ENCODE measurements around the gene TMEM86A. TPM values are rescaled to one million over a fixed set of nuclear protein-coding genes. Genes with fewer than 3 reads are reported as not detected.
A peak's percentile ranks its signal among the peaks of the same experiment; 100 is the strongest.

TMEM86A gene
- total and polyA plus RNA-seq, 2 of the 13 experiments (the other 11 are each of a cell fraction or from before 2014, with no cell fraction given), result 0.03 to 0.07 TPM

DNA sequence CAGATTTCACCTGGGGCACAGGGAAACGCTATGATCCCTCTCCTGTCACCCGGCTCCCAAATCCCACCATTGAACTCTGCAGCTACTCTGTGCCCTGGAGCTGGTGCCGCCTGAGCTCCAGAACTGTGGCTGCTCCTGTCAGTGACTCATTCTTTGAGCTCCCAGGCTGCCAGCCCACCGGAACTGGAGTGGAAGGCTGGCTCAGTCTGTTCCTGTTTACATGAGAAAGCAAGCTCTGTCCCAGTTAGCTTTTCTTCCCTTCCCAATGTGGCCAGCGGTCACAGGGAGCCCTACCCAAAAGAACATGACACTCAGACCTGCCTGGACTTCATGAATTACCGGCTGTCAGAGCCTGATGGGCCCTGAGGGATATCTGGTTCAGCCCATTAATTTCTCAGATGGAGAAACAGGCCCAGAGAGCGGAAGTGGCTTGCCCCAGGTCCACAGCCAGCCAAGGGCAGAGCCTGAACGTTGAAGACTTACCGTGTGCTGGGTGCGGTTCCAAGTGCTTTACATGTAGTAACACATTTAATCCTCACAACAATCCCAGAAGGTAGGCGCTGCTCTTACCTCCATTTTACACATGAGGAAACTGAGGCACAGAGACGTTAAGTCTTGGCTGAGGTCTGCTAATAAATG is 51.2 kb downstream of the TMEM86A start:
- Histone ChIP-seq H2AFZ (ENCODE audit: low read length) (no peak overlapping the region), H3K4me3 (replicated peaks in 1 of 3; ENCODE audit: insufficient read depth in 1 of 3, low read depth in 2 of 3, low read length in 3 of 3) (peak overlapping the region in 1 of 3 experiments; percentile 15; a peak in 1 of 6 replicates), H3K9me3 (ENCODE audit: low read length) (no peaks in the 10 kb centered on the region), H3K4me1 (ENCODE audit: insufficient read depth, low read length) (peaks cover 12% of the 10 kb centered on the region), H3K79me2 (ENCODE audit: insufficient read depth, low read length) (no peaks in the 10 kb centered on the region), H3K27ac (ENCODE audit: extremely low read length, insufficient read depth, low read length) (no peak overlapping the region), H3K9ac (ENCODE audit: insufficient read depth, low read depth, low read length) (no peak overlapping the region), H3K36me3 (replicated peaks in 1 of 2; ENCODE audit: control insufficient read depth in 1 of 2, insufficient read depth in 2 of 2, low read length in 2 of 2) (no peaks in the 10 kb centered on the region), H3K27me3 (ENCODE audit: control insufficient read depth in 1 of 2, insufficient read depth in 2 of 2, low read length in 2 of 2) (peaks cover 4 to 33% of the 10 kb centered on the region in 2 experiments; a peak in 4 of 5 replicates), H4K20me1 (ENCODE audit: insufficient read depth, low read length) (no peaks in the 10 kb centered on the region), H3K4me2 (ENCODE audit: low read depth, low read length) (peak overlapping the region; percentile 55)
- ChIA-PET POLR2A (no interaction called here), CTCF (ENCODE audit: low intra/inter-chr PET ratio, low total read pairs) (no interaction called here)
- ATAC-seq (peak; percentile 89), DNase-seq (ENCODE audit: low spot score) (peak; percentile 25), FAIRE-seq (no peak)
- in situ Hi-C loops (cut with HindIII; ENCODE audit: extremely low pct_ligation_motif_present, low pct_unique_long_range_greater_than_20kb), result no loop called here
- BruUV-seq (replicated peaks), result no TSS peak
- WGBS (ENCODE audit: low lambda C conversion rate), result 41% methylated on average over 9 of the region's 12 CpGs
- intact Hi-C loops (cut with micrococcal nuclease; ENCODE audit: unreplicated experiment), result no loop called here
- TF ChIP-seq CBX1 (IDR thresholded peaks at IDR 0.05; ENCODE audit: low read depth) (no peak), NR3C1 (CRISPR knock-in tag; IDR thresholded peaks at IDR 0.05) (no peak), SAP130 (CRISPR knock-in tag; IDR thresholded peaks at IDR 0.05; ENCODE audit: low read depth) (peak; percentile 35; the same call in 1 of the 2 replicates), LCORL (IDR thresholded peaks at IDR 0.05) (no peak), LCORL (CRISPR knock-in tag; IDR thresholded peaks at IDR 0.05) (0 out of 2 replicates have a peak, but pooled peaks have one; percentile 24), ZNF282 (IDR thresholded peaks at IDR 0.05; ENCODE audit: partially characterized antibody) (no peak), MBD4 (IDR thresholded peaks at IDR 0.05; ENCODE audit: borderline replicate concordance, low read length) (no peak), GABPB1 (CRISPR knock-in tag; IDR thresholded peaks at IDR 0.05) (peak; percentile 72), ZNF335 (CRISPR knock-in tag; IDR thresholded peaks at IDR 0.05) (peak; percentile 39; the same call in 1 of the 2 replicates), ZBTB21 (CRISPR knock-in tag; IDR thresholded peaks at IDR 0.05) (no peak), TBL1XR1 (IDR thresholded peaks at IDR 0.05; ENCODE audit: borderline replicate concordance, low read length, partially characterized antibody) (no peak), FOXO1 (CRISPR knock-in tag; IDR thresholded peaks at IDR 0.05) (0 out of 2 replicates have a peak, but pooled peaks have one; percentile 20), GABPA (IDR thresholded peaks at IDR 0.05; ENCODE audit: low read depth, low read length) (peak; percentile 32; the same call in 1 of the 2 replicates), GABPA (CRISPR knock-in tag; IDR thresholded peaks at IDR 0.05; ENCODE audit: low read depth) (peak; percentile 88), FOXP1 (IDR thresholded peaks at IDR 0.05) (no peak), FOXP1 (CRISPR knock-in tag; IDR thresholded peaks at IDR 0.05) (0 out of 2 replicates have a peak, but pooled peaks have one; percentile 23), FOXA3 (CRISPR knock-in tag; IDR thresholded peaks at IDR 0.05) (peak; percentile 56), ELF1 (CRISPR knock-in tag; IDR thresholded peaks at IDR 0.05) (0 out of 2 replicates have a peak, but pooled peaks have one; percentile 30)
- TF ChIP-seq, protein P1, sequence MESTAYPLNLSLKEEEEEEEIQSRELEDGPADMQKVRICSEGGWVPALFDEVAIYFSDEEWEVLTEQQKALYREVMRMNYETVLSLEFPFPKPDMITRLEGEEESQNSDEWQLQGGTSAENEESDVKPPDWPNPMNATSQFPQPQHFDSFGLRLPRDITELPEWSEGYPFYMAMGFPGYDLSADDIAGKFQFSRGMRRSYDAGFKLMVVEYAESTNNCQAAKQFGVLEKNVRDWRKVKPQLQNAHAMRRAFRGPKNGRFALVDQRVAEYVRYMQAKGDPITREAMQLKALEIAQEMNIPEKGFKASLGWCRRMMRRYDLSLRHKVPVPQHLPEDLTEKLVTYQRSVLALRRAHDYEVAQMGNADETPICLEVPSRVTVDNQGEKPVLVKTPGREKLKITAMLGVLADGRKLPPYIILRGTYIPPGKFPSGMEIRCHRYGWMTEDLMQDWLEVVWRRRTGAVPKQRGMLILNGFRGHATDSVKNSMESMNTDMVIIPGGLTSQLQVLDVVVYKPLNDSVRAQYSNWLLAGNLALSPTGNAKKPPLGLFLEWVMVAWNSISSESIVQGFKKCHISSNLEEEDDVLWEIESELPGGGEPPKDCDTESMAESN (CRISPR knock-in tag; conservative IDR thresholded peaks at IDR 0.05), result no peak
- TF ChIP-seq, protein P2, sequence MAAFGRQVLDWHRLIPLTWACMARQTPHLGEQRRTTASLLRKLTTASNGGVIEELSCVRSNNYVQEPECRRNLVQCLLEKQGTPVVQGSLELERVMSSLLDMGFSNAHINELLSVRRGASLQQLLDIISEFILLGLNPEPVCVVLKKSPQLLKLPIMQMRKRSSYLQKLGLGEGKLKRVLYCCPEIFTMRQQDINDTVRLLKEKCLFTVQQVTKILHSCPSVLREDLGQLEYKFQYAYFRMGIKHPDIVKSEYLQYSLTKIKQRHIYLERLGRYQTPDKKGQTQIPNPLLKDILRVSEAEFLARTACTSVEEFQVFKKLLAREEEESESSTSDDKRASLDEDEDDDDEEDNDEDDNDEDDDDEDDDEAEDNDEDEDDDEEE (CRISPR knock-in tag; IDR thresholded peaks at IDR 0.05), result no peak
- TF ChIP-seq, protein P3, sequence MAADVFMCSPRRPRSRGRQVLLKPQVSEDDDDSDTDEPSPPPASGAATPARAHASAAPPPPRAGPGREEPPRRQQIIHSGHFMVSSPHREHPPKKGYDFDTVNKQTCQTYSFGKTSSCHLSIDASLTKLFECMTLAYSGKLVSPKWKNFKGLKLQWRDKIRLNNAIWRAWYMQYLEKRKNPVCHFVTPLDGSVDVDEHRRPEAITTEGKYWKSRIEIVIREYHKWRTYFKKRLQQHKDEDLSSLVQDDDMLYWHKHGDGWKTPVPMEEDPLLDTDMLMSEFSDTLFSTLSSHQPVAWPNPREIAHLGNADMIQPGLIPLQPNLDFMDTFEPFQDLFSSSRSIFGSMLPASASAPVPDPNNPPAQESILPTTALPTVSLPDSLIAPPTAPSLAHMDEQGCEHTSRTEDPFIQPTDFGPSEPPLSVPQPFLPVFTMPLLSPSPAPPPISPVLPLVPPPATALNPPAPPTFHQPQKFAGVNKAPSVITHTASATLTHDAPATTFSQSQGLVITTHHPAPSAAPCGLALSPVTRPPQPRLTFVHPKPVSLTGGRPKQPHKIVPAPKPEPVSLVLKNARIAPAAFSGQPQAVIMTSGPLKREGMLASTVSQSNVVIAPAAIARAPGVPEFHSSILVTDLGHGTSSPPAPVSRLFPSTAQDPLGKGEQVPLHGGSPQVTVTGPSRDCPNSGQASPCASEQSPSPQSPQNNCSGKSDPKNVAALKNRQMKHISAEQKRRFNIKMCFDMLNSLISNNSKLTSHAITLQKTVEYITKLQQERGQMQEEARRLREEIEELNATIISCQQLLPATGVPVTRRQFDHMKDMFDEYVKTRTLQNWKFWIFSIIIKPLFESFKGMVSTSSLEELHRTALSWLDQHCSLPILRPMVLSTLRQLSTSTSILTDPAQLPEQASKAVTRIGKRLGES (CRISPR knock-in tag; IDR thresholded peaks at IDR 0.05; ENCODE audit: borderline replicate concordance), result no peak
